Measurements from ENCODE around the gene XKRX. TPM values are rescaled to one million over a fixed set of nuclear protein-coding genes. Genes with fewer than 3 reads are reported as not detected.

The XKRX gene
- total RNA-seq, 1 donor from 2014 or later, result 0.23 TPM

DNA sequence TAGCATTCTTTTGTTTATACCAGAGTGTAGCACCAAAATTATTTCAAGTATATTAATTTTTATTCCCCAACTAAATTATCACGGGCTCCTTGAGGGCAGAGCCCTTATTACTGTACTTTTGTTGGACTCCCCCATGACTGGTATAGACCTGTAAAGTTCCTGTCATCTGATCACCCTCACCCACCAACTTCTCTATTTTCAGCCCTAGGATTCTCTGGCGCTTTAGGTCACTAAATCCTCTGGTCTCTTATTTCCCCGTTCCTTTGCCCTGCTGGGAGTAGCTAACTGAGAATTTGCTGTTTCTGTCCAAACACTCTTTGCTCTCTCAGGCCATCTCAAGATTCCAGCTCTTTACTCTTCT is 3.2 kb upstream of the XKRX start:
- Mint-ChIP-seq H3K36me3 (ENCODE audit: low read depth) (peaks cover 5% of the 10 kb centered on the region), H3K4me1 (ENCODE audit: low read depth) (peaks cover 18% of the 10 kb centered on the region), H3K27me3 (ENCODE audit: low read depth) (peaks cover 1% of the 10 kb centered on the region), H3K27ac (peak overlapping the region; percentile 76), H3K9me3 (peaks cover 7% of the 10 kb centered on the region), H3K4me3 (ENCODE audit: low read depth) (no peak overlapping the region)
- intact Hi-C loops (cut with micrococcal nuclease), result no loop called here
- DNase-seq (ENCODE audit: low spot score), result no peak

DNA sequence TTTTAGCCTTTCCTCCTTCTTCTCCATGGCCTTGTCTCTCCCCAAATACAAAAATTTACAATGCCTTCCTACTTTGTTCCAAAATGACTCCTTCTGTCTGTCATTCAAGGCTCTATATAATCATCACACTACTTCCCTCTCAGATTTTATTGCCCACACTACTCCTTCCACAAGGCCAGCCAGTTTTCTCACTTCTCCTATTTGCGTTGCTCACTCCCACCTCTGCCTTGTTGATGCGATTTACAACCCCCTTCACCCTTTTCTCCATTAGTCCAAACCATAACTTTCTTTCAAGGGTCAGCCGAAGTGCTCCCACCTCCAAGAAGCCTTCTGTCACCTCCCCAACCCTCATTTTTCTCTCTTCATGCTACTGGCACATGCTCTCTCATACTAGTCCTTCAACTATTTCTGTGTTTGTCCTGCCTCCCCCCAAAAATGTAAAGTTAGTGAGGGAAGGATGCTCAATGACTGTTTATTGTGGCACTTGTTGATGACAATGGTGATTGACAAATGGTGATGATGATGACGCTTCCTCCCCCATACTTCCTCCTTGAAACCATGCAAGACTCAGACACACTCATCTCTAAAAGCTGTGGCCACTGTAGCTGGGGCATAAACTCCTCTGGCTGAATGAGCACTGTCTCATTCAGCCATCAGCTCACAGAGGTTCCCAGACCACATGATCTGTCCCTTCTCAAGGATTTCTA is 2.7 kb upstream of the XKRX start:
- H3K4me3 Mint-ChIP-seq (ENCODE audit: low read depth), result peak overlapping the region; percentile 37
- peaks cover 18% of the 10 kb centered on the region for H3K4me1 Mint-ChIP-seq (ENCODE audit: low read depth)
- peaks cover 1% of the 10 kb centered on the region for H3K27me3 Mint-ChIP-seq (ENCODE audit: low read depth)
- no peak for DNase-seq (ENCODE audit: low spot score)
- peaks cover 5% of the 10 kb centered on the region for H3K36me3 Mint-ChIP-seq (ENCODE audit: low read depth)
- H3K9me3 Mint-ChIP-seq, result peaks cover 7% of the 10 kb centered on the region
- intact Hi-C loops (cut with micrococcal nuclease), result no loop called here
- peak overlapping the region; percentile 77 for H3K27ac Mint-ChIP-seq

DNA sequence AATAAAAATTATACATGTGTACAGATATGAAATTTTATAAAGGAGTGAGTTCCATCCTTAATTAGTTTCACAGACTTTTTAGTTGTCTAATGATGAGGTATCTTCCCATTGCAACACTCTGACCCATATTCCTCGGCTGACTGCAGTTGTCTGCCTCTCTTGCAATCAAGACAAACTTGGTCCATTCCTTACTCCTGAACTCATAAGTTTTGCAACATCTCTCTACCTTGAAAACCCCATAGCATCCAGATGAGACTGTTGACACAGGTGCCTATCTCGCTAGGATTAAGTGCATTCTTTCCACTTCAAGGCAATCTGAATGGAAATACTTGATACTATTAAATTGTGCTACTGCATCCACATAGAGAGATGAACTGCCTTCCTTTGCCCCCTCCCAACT is 2.3 kb downstream of the XKRX start:
- DNase-seq (ENCODE audit: low spot score), result no peak
- Mint-ChIP-seq H3K27me3 (ENCODE audit: low read depth) (peaks cover 1% of the 10 kb centered on the region), H3K36me3 (ENCODE audit: low read depth) (peaks cover 4% of the 10 kb centered on the region), H3K9me3 (peaks cover 5% of the 10 kb centered on the region), H3K27ac (no peak overlapping the region), H3K4me1 (ENCODE audit: low read depth) (peaks cover 11% of the 10 kb centered on the region), H3K4me3 (ENCODE audit: low read depth) (no peak overlapping the region)
- intact Hi-C loops (cut with micrococcal nuclease), result loop anchor here (10.0 kb wide), 2 partner anchors 102 to 128 kb away; partner anchors contain the start of genes CSTF2 and TRMT2B

DNA sequence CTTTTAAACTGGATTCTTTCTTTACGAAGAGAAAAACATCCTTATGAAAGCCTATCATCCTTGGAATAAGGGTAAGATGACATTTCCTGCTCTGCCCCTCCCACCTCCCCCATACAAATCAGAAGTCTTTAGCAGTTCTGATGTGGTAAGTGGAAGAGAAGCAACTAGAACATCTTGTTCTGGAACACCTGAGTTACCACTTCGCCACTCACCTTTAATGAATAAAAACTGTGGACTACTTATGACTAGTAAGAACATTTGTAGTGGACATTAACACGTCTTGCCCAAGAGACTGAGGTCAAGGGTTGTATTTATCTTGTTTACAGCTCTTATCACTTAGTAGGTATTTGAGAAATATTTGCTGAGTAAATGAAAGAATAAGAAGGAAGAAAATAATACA is 4.3 kb downstream of the XKRX start:
- H3K4me3 Mint-ChIP-seq (ENCODE audit: low read depth), result no peak overlapping the region

DNA sequence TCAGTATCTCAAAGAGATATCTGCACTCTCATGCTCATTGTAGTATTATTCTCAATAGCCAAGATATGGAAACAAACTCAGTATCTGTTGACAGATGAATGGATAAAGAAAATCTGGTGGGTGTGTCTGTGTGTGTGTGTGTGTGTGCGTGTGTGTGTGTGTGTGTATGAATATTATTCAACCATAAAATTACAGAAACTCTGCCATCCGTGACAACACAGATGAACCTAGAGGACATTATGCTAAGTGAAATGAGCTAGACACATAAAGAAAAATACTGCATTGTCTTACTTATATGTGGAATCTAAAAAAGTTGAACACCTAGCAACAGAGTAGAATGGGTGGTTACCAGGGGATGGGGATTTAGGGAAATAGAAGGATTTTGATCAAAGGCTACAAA is 13.2 kb downstream of the XKRX start:
- intact Hi-C loops (cut with micrococcal nuclease), result no loop called here
- no peak overlapping the region for H3K4me3 Mint-ChIP-seq (ENCODE audit: low read depth)
- DNase-seq (ENCODE audit: low spot score), result no peak
- H3K27me3 Mint-ChIP-seq (ENCODE audit: low read depth), result no peaks in the 10 kb centered on the region
- H3K9me3 Mint-ChIP-seq, result no peaks in the 10 kb centered on the region
- no peaks in the 10 kb centered on the region for H3K4me1 Mint-ChIP-seq (ENCODE audit: low read depth)
- no peak overlapping the region for H3K27ac Mint-ChIP-seq
- no peaks in the 10 kb centered on the region for H3K36me3 Mint-ChIP-seq (ENCODE audit: low read depth)

More for the DNA sequence above, 4.3 kb downstream of the XKRX start:
- intact Hi-C loops (cut with micrococcal nuclease), result loop anchor here (10.0 kb wide), 2 partner anchors 100 to 130 kb away; partner anchors contain the start of genes CSTF2 and TRMT2B
- H3K36me3 Mint-ChIP-seq (ENCODE audit: low read depth), result no peaks in the 10 kb centered on the region
- H3K27ac Mint-ChIP-seq, result no peak overlapping the region
- H3K27me3 Mint-ChIP-seq (ENCODE audit: low read depth), result peaks cover 1% of the 10 kb centered on the region
- peaks cover 2% of the 10 kb centered on the region for H3K4me1 Mint-ChIP-seq (ENCODE audit: low read depth)
- H3K9me3 Mint-ChIP-seq, result no peaks in the 10 kb centered on the region
- DNase-seq (ENCODE audit: low spot score), result no peak

DNA sequence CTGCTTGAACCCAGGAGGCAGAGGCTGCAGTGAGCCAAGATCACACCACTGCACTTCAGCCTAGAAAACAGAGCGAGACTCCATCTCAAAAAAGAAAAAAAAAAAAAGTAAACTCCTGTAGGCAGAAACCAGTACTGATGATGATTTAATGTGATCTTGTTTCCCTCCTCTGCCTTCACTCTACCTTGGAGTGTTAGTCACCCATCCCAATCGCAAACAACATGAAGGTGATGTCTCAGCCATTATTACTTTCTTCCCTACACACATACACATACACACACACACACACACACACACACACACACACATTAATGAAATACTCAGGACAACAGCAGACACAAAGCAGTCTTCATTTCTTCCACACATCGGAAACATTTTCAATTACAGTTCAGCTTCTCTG is 15.6 kb downstream of the XKRX start:
- DNase-seq (ENCODE audit: low spot score), result no peak
- no peaks in the 10 kb centered on the region for H3K9me3 Mint-ChIP-seq
- intact Hi-C loops (cut with micrococcal nuclease), result no loop called here
- no peak overlapping the region for H3K27ac Mint-ChIP-seq
- H3K36me3 Mint-ChIP-seq (ENCODE audit: low read depth), result no peaks in the 10 kb centered on the region
- H3K4me3 Mint-ChIP-seq (ENCODE audit: low read depth), result no peak overlapping the region
- H3K4me1 Mint-ChIP-seq (ENCODE audit: low read depth), result no peaks in the 10 kb centered on the region
- no peaks in the 10 kb centered on the region for H3K27me3 Mint-ChIP-seq (ENCODE audit: low read depth)

DNA sequence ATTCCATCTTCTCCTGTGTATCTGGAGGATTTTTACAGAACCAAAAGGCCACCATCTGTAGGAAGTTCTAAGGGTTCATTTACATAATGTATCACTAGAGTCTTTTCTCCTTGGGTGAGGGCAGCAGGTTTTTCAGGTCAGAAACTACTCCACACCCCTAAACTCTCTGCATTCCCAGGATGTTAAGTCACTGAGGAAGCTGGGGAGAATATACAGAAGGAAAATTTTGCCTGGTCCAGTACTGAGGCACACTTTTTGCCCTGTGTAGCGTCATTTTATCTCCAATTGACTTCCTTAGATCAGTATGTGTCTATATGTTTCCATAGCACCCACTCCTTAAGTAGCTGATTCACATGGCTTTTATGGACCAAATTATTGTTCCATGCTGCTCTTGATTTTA is 17.0 kb downstream of the XKRX start:
- Mint-ChIP-seq H3K4me3 (ENCODE audit: low read depth) (no peak overlapping the region), H3K27ac (no peak overlapping the region), H3K36me3 (ENCODE audit: low read depth) (no peaks in the 10 kb centered on the region), H3K9me3 (no peaks in the 10 kb centered on the region), H3K27me3 (ENCODE audit: low read depth) (no peaks in the 10 kb centered on the region), H3K4me1 (ENCODE audit: low read depth) (no peaks in the 10 kb centered on the region)
- intact Hi-C loops (cut with micrococcal nuclease), result no loop called here
- DNase-seq (ENCODE audit: low spot score), result no peak

DNA sequence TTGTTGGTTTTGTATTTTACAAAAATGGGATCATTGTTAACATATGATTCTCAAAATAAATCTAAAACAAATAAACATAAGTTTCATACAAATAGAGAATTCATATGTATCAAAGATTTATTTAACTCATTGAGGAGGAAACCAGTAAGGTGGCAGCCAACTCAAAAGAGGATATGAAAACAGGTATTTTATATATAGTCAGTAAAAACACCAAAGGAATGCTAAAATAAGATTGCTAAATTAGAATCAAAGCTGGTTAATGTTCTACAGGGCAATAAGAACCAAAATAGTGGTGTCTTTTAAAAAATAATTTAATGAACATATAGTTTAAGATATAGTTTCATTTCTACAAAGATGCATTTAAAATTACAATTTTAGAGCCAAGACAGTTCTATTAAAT is 23.1 kb downstream of the XKRX start:
- H3K27me3 Mint-ChIP-seq (ENCODE audit: low read depth), result no peaks in the 10 kb centered on the region
- H3K9me3 Mint-ChIP-seq, result no peaks in the 10 kb centered on the region
- intact Hi-C loops (cut with micrococcal nuclease), result no loop called here
- H3K4me3 Mint-ChIP-seq (ENCODE audit: low read depth), result no peak overlapping the region
- H3K4me1 Mint-ChIP-seq (ENCODE audit: low read depth), result no peaks in the 10 kb centered on the region
- H3K36me3 Mint-ChIP-seq (ENCODE audit: low read depth), result no peaks in the 10 kb centered on the region
- no peak overlapping the region for H3K27ac Mint-ChIP-seq
- no peak for DNase-seq (ENCODE audit: low spot score)

DNA sequence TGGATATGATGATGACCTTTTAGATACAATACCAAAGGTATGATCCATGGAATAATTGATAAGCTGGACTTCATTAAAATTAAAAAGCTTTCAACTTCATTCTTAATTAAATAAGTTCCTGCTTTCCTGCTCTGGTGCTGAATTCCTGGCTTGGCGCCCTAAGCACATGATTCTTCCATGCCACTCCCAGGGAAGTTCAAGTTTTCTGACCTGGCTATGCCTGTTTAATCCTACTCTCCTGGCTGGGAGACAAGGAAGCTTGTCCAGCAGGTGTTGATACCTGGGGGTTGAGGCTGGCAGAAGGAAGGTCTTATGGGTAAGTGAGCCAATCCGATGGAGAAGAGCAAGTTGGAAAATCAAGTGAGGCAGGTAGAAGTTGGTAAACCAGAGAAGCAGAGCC is 24.3 kb downstream of the XKRX start:
- intact Hi-C loops (cut with micrococcal nuclease), result no loop called here
- Mint-ChIP-seq H3K9me3 (no peaks in the 10 kb centered on the region), H3K4me3 (ENCODE audit: low read depth) (no peak overlapping the region), H3K27me3 (ENCODE audit: low read depth) (no peaks in the 10 kb centered on the region), H3K27ac (no peak overlapping the region), H3K36me3 (ENCODE audit: low read depth) (no peaks in the 10 kb centered on the region), H3K4me1 (ENCODE audit: low read depth) (no peaks in the 10 kb centered on the region)
- DNase-seq (ENCODE audit: low spot score), result no peak

DNA sequence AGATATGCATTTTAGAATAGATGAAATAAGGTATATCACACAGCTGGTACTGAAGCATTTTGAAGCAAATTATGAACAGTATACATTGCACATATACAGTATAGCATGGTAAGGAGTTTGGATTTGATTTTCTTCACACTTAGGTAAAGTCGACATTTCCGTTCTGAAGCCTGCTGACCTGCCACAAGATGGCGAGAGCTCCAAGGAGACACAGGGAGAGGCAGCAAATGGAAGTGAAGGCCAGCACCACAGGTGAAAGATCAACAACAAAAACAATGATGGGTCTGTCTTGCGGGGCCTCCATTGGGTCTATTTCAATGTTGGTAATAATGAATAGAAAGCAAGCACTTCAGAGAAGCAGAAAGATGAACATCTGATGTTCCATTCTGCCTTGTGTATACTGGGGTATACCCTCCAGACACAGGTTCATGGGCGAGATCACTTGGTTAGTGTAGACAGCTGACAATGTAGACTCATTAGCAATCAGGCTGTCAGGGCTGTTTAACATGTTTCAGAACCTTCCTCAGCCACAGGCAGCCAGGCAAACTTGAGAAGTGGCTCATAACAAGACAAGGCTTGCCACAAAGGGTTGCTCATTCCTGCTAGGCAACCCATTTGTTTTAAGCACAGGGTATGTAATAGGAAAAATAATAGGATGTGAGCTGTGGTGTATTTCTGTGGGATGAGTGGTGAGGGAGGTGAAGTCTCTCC is 33.2 kb downstream of the XKRX start:
- no peaks in the 10 kb centered on the region for H3K9me3 Mint-ChIP-seq
- no peaks in the 10 kb centered on the region for H3K36me3 Mint-ChIP-seq (ENCODE audit: low read depth)
- DNase-seq (ENCODE audit: low spot score), result peak; percentile 8
- H3K4me1 Mint-ChIP-seq (ENCODE audit: low read depth), result peaks cover 1% of the 10 kb centered on the region
- H3K27me3 Mint-ChIP-seq (ENCODE audit: low read depth), result no peaks in the 10 kb centered on the region
- intact Hi-C loops (cut with micrococcal nuclease), result loop anchor here (2.0 kb wide), 1 partner anchor 311 kb away; no protein-coding TSS in a partner anchor
- no peak overlapping the region for H3K27ac Mint-ChIP-seq
- no peak overlapping the region for H3K4me3 Mint-ChIP-seq (ENCODE audit: low read depth)

DNA sequence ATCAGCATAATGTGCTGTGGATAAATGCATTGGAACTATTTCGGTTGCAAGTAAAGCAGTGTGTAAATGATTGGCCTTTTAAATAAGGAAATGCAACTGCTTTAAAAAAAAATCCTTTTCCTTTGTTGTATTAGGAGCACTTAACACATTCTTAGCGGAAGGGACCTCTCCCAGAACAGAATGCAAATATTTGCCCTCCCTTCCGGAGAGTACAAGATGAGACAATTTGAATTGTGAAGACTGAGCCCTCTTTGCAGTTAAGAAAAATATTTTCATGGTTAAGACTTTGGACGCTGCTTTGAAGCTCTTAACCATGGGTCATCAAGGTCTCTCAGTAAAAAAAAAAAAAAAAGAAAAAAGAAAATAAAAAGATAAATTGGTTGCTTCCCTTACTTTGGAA is 45.1 kb downstream of the XKRX start:
- no peaks in the 10 kb centered on the region for H3K27me3 Mint-ChIP-seq (ENCODE audit: low read depth)
- peaks cover 3% of the 10 kb centered on the region for H3K4me1 Mint-ChIP-seq (ENCODE audit: low read depth)
- H3K36me3 Mint-ChIP-seq (ENCODE audit: low read depth), result no peaks in the 10 kb centered on the region
- no peak overlapping the region for H3K27ac Mint-ChIP-seq
- intact Hi-C loops (cut with micrococcal nuclease), result no loop called here
- no peaks in the 10 kb centered on the region for H3K9me3 Mint-ChIP-seq
- DNase-seq (ENCODE audit: low spot score), result no peak
- no peak overlapping the region for H3K4me3 Mint-ChIP-seq (ENCODE audit: low read depth)

DNA sequence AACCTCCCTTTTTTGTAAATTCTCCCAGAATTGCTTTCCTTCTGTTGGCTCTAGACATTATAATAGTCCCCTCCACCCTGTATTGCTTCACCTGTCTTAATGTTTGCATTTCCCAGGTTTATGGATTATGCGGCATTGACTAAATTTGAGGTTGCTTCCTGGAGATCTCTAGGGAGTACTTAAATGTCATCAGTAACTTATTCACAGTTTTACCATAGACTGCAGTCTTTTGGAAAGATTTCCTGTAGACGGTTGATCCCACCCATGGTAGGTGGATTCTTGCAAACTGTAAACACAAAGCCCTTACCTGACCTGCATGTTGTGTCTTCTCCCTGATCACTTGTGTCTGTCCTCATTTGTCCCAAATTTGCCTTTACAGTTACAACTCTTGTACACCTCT is 48.3 kb downstream of the XKRX start:
- Mint-ChIP-seq H3K27me3 (ENCODE audit: low read depth) (no peaks in the 10 kb centered on the region), H3K4me3 (ENCODE audit: low read depth) (no peak overlapping the region), H3K9me3 (no peaks in the 10 kb centered on the region), H3K4me1 (ENCODE audit: low read depth) (peaks cover 3% of the 10 kb centered on the region), H3K27ac (no peak overlapping the region), H3K36me3 (ENCODE audit: low read depth) (no peaks in the 10 kb centered on the region)
- DNase-seq (ENCODE audit: low spot score), result no peak
- intact Hi-C loops (cut with micrococcal nuclease), result no loop called here

DNA sequence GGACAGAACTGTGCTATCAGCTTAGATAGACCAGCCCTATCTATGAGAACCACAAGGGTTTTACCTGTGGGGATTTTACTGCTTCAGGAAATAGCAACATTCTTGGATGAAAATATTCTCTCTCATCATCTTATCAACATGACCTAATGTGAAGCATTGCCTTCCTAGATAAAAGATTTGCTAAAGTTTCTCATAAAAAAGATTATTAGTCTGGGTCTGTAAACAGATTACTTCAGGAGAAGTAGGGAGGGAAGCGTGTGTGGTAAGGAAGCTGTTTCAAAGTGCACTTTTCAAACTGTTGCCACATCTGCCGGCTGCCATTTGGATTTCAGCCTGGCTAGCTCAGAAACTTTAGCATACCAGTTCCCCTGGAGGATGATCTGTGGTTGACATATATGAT is 54.4 kb downstream of the XKRX start, which contains the start of gene NOX1:
Gene NOX1 (minus strand): TSS at position 35 of the 400 bp plus-strand sequence. CDS start 220 bp downstream, outside the sequence.
- H3K27me3 Mint-ChIP-seq (ENCODE audit: low read depth), result peaks cover 3% of the 10 kb centered on the region
- H3K9me3 Mint-ChIP-seq, result no peaks in the 10 kb centered on the region
- H3K4me3 Mint-ChIP-seq (ENCODE audit: low read depth), result no peak within 1 kb of the TSS
- no peaks in the 10 kb centered on the region for H3K36me3 Mint-ChIP-seq (ENCODE audit: low read depth)
- intact Hi-C loops (cut with micrococcal nuclease), result no loop called here
- no peak for DNase-seq (ENCODE audit: low spot score)
- H3K4me1 Mint-ChIP-seq (ENCODE audit: low read depth), result peaks cover 4% of the 10 kb centered on the region
- no peak within 1 kb of the TSS for H3K27ac Mint-ChIP-seq

Measured in activated T-helper 2 cell treated with anti-CD3 and anti-CD28 coated beads, Interferon-gamma antibody, Interleukin-2, Interleukin-4, amounts not matched to agents 10 μg/mL and 5 μg/mL and 100 μg/mL, durations not matched to agents 14 hours and 24 hours and 36 hours (primary cell).